Measurements from ENCODE around the gene CLSTN3. TPM values are rescaled to one million over a fixed set of nuclear protein-coding genes. Genes with fewer than 3 reads are reported as not detected.
A peak's percentile ranks its signal among the peaks of the same experiment; 100 is the strongest.

Gene CLSTN3
- total RNA-seq, 4 donors from 2014 or later: 18.0 to 53.4 (median 37.3) TPM

DNA sequence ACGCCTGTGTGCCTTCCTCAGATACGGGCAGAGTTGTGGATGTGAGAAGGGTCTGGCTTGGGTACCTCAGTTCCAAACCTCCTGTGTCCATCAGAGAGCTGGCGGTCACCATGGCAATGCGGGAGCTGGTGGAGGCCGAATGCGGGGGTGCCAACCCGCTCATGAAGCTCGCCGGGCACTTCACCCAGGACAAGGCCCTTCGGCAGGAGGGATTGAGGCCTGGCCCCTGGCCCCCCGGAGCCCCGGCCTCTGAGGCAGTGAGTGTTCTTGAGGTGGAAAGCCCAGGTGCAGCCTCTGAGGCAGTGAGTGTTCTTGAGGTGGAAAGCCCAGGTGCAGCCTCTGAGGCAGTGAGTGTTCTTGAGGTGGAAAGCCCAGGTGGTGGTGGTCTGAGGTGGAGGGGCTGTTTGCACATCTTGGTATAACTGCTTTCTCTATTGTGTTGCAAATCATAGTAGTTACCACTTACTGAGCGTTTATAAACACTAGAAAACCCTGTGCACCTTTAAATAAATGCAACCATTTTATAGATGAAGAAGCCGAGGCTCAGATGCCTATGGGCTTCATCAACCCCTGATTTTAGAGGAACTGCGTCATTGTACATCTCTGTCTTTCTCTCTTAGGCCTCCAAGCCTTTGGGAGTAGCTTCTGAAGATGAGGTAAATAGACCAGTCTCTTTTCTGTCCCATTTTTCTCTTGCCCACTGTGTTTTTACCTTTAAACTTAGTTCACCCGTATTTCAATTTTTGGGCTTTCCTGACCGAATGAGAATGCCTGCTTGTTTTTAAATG lies 60.3 kb downstream of the CLSTN3 start:
- Histone ChIP-seq H3K27ac (peak overlapping the region; percentile 41 to 94 (median 92)), H3K9me3 (no peaks in the 10 kb centered on the region), H3K4me1 (peaks cover 4 to 21% of the 10 kb centered on the region in 2 donors), H3K36me3 (no peaks in the 10 kb centered on the region), H3K4me3 (replicated peaks in 1 of 3) (peak overlapping the region; percentile 59 to 94 (median 74)), H3K27me3 (no peaks in the 10 kb centered on the region)
- intact Hi-C loops (cut with DNase I): no loop called here
- TF ChIP-seq POLR2A (IDR thresholded peaks at IDR 0.05): no peak
- TF ChIP-seq, protein P1, sequence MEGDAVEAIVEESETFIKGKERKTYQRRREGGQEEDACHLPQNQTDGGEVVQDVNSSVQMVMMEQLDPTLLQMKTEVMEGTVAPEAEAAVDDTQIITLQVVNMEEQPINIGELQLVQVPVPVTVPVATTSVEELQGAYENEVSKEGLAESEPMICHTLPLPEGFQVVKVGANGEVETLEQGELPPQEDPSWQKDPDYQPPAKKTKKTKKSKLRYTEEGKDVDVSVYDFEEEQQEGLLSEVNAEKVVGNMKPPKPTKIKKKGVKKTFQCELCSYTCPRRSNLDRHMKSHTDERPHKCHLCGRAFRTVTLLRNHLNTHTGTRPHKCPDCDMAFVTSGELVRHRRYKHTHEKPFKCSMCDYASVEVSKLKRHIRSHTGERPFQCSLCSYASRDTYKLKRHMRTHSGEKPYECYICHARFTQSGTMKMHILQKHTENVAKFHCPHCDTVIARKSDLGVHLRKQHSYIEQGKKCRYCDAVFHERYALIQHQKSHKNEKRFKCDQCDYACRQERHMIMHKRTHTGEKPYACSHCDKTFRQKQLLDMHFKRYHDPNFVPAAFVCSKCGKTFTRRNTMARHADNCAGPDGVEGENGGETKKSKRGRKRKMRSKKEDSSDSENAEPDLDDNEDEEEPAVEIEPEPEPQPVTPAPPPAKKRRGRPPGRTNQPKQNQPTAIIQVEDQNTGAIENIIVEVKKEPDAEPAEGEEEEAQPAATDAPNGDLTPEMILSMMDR (IDR thresholded peaks at IDR 0.05): no peak
- DNase-seq: peak; percentile 26 to 59
- 56 to 76% methylated on average over 5 to 7 of the region's 17 CpGs for WGBS, 2 donors

DNA sequence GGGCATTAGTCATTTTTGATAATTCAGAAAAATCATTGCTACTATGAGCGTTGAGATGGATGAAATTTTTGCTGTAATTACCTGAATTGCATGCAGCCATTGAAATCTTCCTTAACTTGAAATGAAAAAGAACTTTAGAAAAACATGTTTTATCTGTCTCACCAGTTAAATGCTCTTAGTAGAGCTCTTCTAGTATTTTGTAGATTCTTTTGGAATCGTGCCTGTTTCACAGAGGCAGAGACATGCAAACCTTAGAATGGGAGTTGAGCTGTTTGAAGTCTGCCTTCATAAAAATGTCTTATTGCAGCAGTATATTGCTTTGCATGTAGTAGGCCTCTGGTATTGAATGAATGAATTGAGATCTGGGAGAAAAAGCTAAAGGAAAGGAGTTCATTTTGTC lies 63.5 kb downstream of the CLSTN3 start:
- no peak overlapping the region for H3K27ac ChIP-seq
- TF ChIP-seq POLR2A (IDR thresholded peaks at IDR 0.05): no peak
- TF ChIP-seq, protein P1 (IDR thresholded peaks at IDR 0.05): no peak
- no peak overlapping the region for H3K4me3 ChIP-seq (replicated peaks in 1 of 3)
- 45 to 58% methylated on average over 2 of the region's 2 CpGs for WGBS, 2 donors
- no peaks in the 10 kb centered on the region for H3K27me3 ChIP-seq
- H3K36me3 ChIP-seq: peaks cover 0 to under 1% of the 10 kb centered on the region in 2 donors
- H3K9me3 ChIP-seq: no peaks in the 10 kb centered on the region
- H3K4me1 ChIP-seq: peaks cover 4 to 14% of the 10 kb centered on the region in 2 donors
- no peak for DNase-seq
- intact Hi-C loops (cut with DNase I): no loop called here

DNA sequence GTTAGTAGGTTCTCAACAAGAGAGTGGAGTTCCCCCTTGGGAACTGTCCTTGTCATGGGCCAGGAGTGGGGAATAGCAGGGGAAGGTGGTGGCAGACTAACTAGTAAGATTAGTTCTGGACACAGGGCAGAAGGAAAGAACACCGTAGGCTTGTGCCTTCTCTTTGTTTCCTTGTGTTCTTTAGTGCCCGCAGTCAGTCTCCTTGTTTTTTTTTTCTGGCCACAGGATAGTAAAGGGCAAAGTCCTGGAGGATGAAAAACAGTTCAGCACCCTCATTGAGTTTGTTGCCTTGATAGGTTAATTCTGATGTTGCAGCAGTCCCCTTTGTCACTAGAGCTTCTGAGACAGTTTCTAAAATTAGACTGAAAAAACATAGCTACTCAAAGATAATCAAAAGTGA lies 67.7 kb downstream of the CLSTN3 start:
- DNase-seq: no peak
- Histone ChIP-seq H3K4me3 (replicated peaks in 1 of 3) (no peak overlapping the region), H3K4me1 (no peaks in the 10 kb centered on the region), H3K27ac (no peak overlapping the region), H3K9me3 (no peaks in the 10 kb centered on the region), H3K27me3 (no peaks in the 10 kb centered on the region), H3K36me3 (peaks cover 13 to 19% of the 10 kb centered on the region in 2 donors)
- no peak for TF ChIP-seq POLR2A (IDR thresholded peaks at IDR 0.05)
- TF ChIP-seq, protein P1 (IDR thresholded peaks at IDR 0.05): no peak
- intact Hi-C loops (cut with DNase I): no loop called here
- 66 to 91% methylated on average over 2 of the region's 2 CpGs for WGBS, 2 donors

DNA sequence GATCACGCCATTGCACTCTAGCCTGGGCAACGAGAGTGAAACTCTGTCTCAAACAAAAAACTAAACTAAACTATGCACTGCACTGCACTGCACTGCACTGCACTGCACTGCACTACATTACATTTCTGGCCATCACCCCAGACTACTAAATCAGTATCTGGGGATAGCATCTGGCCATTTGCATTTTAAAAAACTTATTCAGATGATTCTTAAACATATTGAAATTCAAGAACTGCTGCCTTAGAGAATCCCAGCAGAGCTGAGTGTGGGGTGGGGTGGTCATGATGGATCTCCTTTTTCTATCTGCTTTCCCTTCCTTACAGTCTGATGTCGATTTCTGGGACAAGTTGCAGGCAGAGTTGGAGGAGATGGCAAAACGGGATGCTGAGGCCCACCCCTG lies 72.9 kb downstream of the CLSTN3 start:
- H3K27me3 ChIP-seq: no peaks in the 10 kb centered on the region
- no peak for DNase-seq
- 89 to 97% methylated on average over 4 of the region's 4 CpGs for WGBS, 2 donors

DNA sequence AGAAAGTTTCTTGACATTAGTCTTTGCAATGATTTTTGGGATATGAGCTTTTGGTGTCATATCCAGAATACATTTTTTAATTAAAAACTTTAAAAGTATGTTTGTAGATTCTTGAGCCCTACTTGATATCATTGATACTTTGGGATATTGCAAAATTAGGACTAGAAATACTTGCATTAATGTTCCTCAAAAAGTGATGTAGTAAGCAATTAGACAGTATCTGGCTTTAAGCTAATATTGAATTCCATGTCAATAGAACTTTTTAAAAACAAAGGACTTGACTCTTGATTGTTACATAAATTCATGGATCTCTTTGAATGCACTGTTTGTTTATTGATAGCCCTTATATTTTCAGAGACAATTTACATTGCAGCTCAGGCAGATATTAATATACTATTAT lies 74.9 kb downstream of the CLSTN3 start:
- Histone ChIP-seq H3K27ac (no peak overlapping the region), H3K9me3 (no peaks in the 10 kb centered on the region), H3K27me3 (no peaks in the 10 kb centered on the region), H3K4me1 (no peaks in the 10 kb centered on the region), H3K36me3 (peaks cover 47 to 64% of the 10 kb centered on the region in 2 donors), H3K4me3 (replicated peaks in 1 of 3) (no peak overlapping the region)
- DNase-seq: no peak
- intact Hi-C loops (cut with DNase I): no loop called here
- TF ChIP-seq, protein P1 (IDR thresholded peaks at IDR 0.05): no peak
- TF ChIP-seq POLR2A (IDR thresholded peaks at IDR 0.05): no peak

More for the DNA sequence above, 72.9 kb downstream of the CLSTN3 start:
- intact Hi-C loops (cut with DNase I): no loop called here
- H3K4me1 ChIP-seq: no peaks in the 10 kb centered on the region
- H3K36me3 ChIP-seq: peaks cover 27 to 47% of the 10 kb centered on the region in 2 donors
- H3K27ac ChIP-seq: no peak overlapping the region
- TF ChIP-seq, protein P1 (IDR thresholded peaks at IDR 0.05): no peak
- TF ChIP-seq POLR2A (IDR thresholded peaks at IDR 0.05): no peak
- no peak overlapping the region for H3K4me3 ChIP-seq (replicated peaks in 1 of 3)
- no peaks in the 10 kb centered on the region for H3K9me3 ChIP-seq

All from thyroid gland (tissue), 4 donors.